Raji (cell line): ENCODE results near the gene SURF6.

Experiments used
- POLR2A ChIP-seq: IDR thresholded peaks from 2 replicates; pipeline ENCODE4 v1.6.1; 2011; ENCODE audit warnings: low read depth, low read length, control low read depth; ENCODE audit not compliant: insufficient read depth

SURF6 gene

DNA sequence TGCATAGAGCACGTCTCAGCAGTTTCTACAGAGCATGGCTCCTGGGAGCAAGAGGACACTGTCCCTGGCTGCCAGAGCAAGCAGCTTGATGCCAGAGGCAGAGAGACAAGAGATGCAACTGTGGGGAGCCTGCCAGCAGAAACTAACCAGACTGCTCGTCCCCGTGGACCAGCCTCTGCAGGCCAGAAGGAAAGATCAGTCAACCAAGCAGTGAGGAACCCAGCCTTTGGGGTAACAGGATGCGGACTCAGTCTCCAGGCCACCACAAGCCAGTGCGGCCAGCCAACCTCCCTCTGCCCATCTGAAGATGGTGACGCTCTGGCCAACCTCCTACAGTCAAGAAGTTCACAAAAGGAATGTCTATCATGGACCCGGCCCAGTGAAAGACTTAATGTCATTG, 36.2 kb upstream of the SURF6 start:
- no peak for TF ChIP-seq POLR2A

- no peak for TF ChIP-seq POLR2A
Observed at GRCh38 chr9:133371261-133371711, 35.3 kb upstream of the SURF6 start.

DNA sequence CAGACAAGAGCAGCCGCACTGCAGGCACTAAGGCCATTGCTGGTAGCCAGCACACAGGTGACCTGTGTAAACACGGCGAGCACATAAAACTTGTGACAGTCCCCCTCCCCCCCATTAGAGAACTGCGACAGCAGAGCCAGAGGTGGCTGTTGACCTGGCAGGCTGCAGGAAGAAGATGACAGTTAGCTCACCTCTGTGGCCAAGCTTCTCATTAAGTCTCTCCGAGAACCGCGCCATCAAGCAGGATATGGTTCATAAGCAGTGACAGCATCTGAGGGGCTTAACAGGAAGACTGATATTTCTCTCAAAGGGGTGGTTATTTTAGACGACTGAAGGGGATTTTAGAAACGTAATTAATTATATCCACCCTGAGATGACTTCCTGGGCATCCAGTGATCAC, 34.7 kb upstream of the SURF6 start:
- TF ChIP-seq POLR2A = no peak

- TF ChIP-seq POLR2A = no peak
Observed at GRCh38 chr9:133369933-133370332, 33.9 kb upstream of the SURF6 start.

DNA sequence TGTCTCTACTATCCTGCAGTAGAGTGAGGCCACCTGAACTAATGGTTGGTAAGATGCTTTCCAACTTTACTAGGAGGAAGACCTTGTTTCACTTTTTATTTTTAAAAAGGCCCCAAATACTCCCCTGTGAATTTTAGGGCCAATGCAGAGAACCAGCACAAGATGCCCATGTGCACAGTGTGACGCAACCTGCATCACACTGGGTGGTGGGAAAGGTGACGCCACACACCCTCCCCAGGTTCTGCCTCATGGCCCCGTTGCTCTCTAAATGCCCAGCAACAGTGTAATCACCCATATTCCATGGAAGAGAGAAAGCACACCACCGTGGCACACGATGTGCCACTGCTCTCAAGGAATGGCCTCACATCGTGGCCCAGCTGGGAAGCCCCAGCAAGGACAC, 33.4 kb upstream of the SURF6 start:
- TF ChIP-seq POLR2A = no peak

GRCh38 chr9:133368249-133368881, 32.4 kb upstream of the SURF6 start:
- TF ChIP-seq POLR2A = no peak

GRCh38 chr9:133367778-133368177, 31.8 kb upstream of the SURF6 start:
- TF ChIP-seq POLR2A = no peak

DNA sequence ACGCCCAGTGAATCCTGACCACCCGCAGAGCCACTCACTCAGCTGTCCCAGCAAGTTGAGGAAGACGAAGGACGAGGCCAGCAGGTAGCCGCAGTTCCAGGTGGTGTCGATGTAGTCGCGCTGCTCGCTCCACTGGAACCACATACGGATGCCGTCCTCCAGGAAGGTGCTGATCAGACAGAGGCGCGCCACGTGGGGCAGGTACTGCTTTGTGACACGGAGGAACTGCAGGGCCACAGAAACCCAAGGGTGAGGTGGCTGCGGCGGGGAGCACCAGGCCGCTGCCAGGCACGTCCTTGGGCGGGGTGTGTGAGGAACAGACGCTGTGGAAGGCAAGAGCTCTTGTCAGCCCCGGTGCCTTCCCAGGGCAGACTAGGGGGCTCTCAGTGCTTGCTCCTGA, 31.2 kb upstream of the SURF6 start:
- TF ChIP-seq POLR2A = no peak

DNA sequence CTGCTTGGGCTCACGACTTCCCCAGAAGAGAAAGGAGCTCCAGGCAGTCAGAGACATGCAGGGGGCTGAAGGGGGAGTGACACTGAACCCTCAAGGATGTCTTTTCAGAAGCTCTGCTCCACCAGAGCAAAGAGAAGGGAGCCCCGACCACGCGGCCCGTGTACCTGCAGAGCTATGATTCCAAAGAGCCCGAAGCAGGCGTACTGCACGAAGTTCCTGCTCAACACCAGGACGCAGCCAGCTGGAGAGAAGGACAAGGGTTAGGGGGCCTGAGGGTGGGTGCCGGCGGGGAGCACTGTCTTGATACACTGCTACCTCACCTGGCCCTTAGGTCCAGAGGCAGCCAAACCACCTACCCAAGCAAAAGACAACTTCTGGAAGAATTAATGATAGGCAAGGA, 30.4 kb upstream of the SURF6 start:
- TF ChIP-seq POLR2A = no peak

GRCh38 chr9:133362359-133363044, 26.5 kb upstream of the SURF6 start:
- TF ChIP-seq POLR2A = no peak; the same call in 1 of the 2 replicates

GRCh38 chr9:133361507-133362092, 25.6 kb upstream of the SURF6 start:
- TF ChIP-seq POLR2A = no peak

GRCh38 chr9:133360400-133361393, 24.7 kb upstream of the SURF6 start:
- no peak for TF ChIP-seq POLR2A

GRCh38 chr9:133359399-133360175, 23.6 kb upstream of the SURF6 start:
- TF ChIP-seq POLR2A = no peak

DNA sequence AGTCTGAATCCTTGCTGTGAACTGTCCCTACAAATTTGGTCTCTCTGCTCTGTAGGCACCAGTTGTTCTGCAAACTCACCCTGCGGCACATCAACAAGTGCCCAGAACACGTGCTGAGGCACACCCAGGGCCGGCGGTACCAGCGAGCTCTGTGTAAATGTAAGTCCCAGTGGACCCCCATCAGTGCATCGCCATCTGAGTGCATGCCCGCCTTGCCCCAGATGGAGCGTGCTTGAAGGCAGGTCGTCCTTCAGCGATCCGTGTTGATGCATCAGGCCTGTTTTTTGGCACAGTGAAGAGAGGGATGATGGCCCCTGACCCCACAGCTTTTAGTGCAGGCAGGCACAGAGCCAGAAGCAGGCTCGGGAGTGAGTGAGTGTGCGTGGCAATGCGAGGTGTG, 21.7 kb upstream of the SURF6 start:
- TF ChIP-seq POLR2A = no peak

DNA sequence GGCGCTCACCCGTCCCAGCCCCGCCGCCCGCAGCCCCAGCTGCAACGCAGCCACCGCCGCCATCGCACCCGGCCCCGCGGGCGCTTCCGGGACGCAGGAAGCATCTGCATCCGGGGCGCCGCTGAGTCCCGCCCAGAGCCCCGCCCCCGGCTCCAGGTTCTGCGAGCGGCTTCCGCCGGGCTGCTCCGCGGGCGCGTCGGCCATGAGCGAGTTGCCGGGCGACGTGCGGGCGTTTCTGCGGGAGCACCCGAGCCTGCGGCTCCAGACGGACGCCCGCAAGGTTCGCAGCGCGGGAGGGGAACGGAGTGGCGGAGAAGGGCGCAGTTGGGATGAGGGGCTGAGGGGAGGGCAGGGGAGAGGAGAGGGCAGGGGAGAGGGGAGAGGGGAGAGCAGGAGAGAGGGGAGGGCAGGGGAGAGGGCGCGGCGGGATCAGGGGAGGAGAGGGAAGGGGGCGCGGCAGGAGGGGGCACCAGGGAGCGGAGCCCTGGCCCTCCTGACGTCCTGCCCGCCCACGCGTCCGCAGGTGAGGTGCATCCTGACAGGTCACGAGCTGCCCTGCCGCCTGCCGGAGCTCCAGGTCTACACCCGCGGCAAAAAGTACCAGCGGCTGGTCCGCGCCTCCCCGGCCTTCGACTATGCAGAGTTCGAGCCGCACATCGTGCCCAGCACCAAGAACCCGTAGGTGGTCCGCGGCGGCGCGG, 20.6 kb upstream of the SURF6 start, which contains the start of the genes SURF1 and SURF2:
SURF1 (minus strand) TSS at position 97 of the 701 bp plus-strand sequence; CDS start at position 63, 34 bp downstream.
SURF2 (plus strand) TSS at position 160 of the 701 bp plus-strand sequence; CDS start at position 203, 43 bp downstream.
- TF ChIP-seq POLR2A = peak; percentile 82
